ENCODE data around the gene HEXB.

DNA sequence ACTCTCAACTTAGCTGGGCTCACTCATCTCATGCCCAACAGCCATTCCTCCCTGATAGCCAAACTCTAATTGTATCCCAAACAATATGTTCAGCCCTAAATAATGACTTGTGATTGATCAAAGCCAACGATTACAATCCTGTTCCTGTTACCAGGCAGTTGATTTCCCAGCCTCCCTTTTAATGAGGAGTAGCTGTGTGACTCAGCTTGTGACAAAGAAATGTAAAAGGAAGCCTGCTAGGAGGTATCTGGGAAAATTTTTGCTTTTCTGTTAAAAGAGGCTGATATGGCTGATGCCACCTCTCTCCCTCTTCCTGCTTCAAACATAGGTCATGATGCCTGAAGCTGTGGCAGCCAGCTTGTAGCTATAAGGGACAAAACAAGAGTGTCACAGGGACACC is 24.9 kb upstream of the HEXB start:
- TF ChIP-seq POLR2A (IDR thresholded peaks at IDR 0.05; ENCODE audit: low read depth, low read length) = no peak
- TF ChIP-seq NFE2L2 (IDR thresholded peaks at IDR 0.05; ENCODE audit: low read depth, low read length) = no peak
- TF ChIP-seq ELK1 (IDR thresholded peaks at IDR 0.05; ENCODE audit: borderline replicate concordance, low read depth, low read length) = no peak
- TF ChIP-seq CTCF (conservative IDR thresholded peaks at IDR 0.05; ENCODE audit: low read depth, low read length) = no peak
- no peak for TF ChIP-seq RCOR1 (IDR thresholded peaks at IDR 0.05; ENCODE audit: insufficient replicate concordance, low read length)
- TF ChIP-seq FOS (IDR thresholded peaks at IDR 0.05; ENCODE audit: low read depth, low read length) = no peak
- no peak for TF ChIP-seq MXI1 (IDR thresholded peaks at IDR 0.05; ENCODE audit: borderline replicate concordance, low read depth, low read length)
- no peak for TF ChIP-seq CHD1 (IDR thresholded peaks at IDR 0.05; ENCODE audit: low read depth, low read length)
- no peak for TF ChIP-seq SMC3 (IDR thresholded peaks at IDR 0.05; ENCODE audit: low read depth, low read length)
- TF ChIP-seq USF2 (IDR thresholded peaks at IDR 0.05; ENCODE audit: low read depth, low read length) = no peak
- TF ChIP-seq CEBPB (IDR thresholded peaks at IDR 0.05; ENCODE audit: low read depth, low read length) = no peak
- TF ChIP-seq RAD21 (IDR thresholded peaks at IDR 0.05; ENCODE audit: low read length) = no peak
- TF ChIP-seq MAFK (IDR thresholded peaks at IDR 0.05; ENCODE audit: low read depth, low read length) = no peak
- no peak for TF ChIP-seq BHLHE40 (IDR thresholded peaks at IDR 0.05; ENCODE audit: low read depth, low read length)

Data from IMR-90 (cell line).